Vein endothelial cell (primary cell): ENCODE results near the gene C22orf15. TPM values are rescaled to one million over a fixed set of nuclear protein-coding genes. Genes with fewer than 3 reads are reported as not detected.

Source experiments
- total RNA-seq: library from RNA; depleted of rRNA; stranded (reverse); fragments of >200 nt; gene quantifications from 2 replicates; pipeline ENCODE4 v1.2.3, GENCODE V29; 2012

C22orf15 gene, protein sequence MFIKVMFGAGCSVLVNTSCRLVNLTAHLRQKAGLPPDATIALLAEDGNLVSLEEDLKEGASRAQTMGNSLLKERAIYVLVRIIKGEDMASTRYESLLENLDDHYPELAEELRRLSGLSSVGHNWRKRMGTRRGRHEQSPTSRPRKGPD
- total RNA-seq = 0.98 TPM in 1 of 2 replicates, not detected in the other

DNA sequence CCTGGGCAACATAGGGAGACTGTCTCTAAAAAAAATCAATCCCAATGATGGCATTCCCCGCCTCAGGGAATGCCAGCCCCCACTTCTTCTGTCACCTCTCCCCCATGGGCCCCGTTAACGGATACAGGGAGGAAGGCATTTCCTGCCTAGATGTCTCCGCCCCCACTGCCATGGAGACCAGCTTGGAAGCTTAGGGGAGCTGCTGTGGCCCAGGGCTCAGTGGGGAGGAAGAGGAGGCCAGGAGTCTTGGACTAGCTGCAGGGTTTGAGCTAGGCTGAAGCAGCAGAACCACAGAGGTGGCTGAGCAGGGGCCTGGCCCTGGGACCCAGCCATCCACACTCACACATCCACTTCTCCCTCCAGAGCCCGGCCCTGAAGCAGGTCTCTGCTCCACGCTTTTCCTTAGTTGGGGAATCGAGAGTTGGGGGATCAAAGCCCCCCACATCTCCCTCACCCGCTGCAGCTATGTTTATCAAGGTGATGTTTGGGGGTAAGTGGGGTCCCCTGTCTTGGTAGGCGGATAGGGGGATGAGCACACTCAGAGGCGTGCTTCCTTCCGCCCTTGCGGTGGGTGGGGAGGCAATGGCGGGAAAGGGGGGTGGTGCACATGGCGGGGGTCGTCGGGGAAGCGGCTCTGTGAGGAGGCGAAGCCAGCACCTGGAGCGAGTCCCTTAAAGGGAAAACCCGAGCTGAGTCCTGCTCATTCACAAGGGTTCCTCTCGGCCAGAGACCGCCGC is at the start of gene C22orf15:
Gene C22orf15 (plus strand): TSS at position 149 of the 737 bp plus-strand sequence. CDS start 317 bp downstream, at position 466.

GRCh38 chr22:23750714-23751440 is 11.9 kb upstream of the C22orf15 start, which contains the start of gene ZNF70:
TSS of gene ZNF70 (minus strand) at chr22:23751112. CDS start at chr22:23745140, 5,972 bp downstream.

GRCh38 chr22:23754220-23754919 is 8.4 kb upstream of the C22orf15 start, which contains the start of gene VPREB3:
TSS of gene VPREB3 (minus strand) at chr22:23754425. CDS start at chr22:23754363, 62 bp downstream.

DNA sequence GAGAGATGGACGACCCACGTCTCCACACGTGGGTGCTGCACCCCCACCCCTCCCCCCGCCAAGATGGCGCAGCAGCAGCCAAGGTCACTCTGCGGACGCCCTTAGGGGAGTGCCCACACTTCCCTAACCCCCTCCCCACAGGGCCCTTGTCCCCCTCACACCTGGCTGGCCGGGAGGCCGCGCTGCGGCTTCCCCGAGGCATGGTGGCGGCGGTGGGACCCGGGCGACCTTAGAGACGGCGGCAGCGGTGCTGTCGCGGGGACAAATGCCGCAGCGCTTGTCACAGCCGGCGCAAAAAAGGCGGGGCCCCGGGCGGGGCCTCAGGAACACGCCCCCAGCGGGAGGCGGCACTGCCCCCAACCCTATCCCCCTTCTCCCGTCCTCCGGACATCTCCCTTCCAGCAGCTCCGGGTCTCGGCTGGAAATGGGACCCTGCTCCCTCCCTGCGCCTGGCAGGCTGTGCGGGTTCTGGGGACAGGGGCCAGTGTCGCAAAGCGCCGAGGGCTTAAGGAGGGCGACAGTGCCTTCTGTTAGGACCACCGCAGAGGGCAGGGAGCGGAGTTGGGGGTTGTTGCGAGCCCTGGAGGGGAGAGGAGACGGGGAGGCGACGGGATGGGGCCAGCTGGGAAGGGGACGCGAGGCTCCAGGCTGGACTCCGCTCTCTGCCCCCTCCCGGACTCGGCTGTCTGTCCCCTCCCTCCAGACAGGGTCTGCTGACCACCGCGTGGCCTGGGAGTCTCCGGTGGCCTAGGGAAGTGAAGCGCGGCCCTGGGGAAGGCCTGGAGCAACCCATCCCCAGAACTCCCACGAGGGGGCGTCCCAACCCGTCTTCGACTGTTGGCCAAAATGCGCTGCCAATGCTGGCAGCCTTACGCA is 5.1 kb downstream of the C22orf15 start, which contains the start of gene CHCHD10:
Gene CHCHD10 (minus strand): TSS at position 300 of the 876 bp plus-strand sequence. CDS start 98 bp downstream, at position 202.

DNA sequence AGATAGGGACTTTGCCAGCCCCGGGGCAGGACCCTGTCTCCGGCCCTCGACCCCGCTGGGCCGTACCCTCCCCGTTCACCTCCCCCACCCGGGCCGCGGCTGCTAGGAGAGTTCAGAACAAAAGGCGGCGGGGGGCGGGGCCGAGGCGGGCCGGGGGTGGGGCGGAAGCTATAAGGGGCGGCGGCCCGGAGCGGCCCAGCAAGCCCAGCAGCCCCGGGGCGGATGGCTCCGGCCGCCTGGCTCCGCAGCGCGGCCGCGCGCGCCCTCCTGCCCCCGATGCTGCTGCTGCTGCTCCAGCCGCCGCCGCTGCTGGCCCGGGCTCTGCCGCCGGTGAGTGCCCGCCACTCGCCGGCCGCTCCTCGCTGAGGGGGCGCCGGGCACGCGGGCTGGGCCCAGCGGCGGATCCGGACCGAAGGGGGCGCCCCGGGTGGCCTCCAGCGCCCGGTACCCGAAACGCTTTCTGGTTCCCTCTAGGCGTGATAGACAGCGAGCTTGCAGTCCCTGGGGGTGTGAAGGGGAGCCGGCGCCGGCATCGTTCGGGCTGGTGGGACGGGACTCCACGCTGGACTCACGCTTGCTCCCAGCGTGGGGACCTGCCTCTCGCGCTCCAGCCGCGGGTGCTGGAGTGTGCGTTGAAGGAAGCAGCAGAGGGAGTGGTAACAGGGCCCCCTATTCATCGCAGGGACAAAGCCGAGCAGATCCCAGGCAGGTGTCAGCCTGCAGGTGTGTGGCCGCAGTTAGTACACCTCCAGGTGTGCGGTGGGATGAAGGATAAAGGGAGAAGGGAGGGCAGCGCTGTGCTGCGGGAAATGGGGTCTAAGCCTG is 10.1 kb downstream of the C22orf15 start, which contains the start of gene MMP11:
Gene MMP11 (plus strand): TSS at position 201 of the 825 bp plus-strand sequence. CDS start 22 bp downstream, at position 223.

DNA sequence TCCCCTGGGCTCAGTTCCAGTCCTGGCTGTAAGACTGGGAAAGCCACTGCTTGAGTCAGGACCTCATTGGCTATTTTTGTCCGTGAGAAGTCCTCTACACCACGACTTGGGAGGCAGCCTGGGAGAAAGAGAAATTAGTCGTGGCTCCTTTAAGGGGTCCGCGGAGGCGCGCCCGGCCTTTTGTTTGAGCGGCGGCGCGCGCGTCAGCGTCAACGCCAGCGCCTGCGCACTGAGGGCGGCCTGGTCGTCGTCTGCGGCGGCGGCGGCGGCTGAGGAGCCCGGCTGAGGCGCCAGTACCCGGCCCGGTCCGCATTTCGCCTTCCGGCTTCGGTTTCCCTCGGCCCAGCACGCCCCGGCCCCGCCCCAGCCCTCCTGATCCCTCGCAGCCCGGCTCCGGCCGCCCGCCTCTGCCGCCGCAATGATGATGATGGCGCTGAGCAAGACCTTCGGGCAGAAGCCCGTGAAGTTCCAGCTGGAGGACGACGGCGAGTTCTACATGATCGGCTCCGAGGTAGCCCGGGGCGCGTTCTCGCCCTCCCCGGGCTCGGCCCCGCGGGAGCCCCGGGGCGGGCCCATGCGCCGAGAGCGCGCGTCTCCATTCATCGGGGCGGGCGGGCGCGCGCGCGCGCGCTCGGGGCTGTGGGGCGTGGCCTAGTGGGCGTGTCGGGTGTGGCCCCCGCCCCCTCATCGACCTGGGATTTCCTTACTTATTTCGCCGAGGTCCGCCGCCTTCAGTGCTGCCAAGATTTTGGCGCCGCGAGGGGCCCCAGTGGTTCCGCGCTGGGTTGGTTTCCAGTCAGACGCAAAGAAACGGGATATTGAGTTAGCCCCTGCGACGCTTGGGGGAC is 24.2 kb downstream of the C22orf15 start, which contains the start of gene SMARCB1:
Gene SMARCB1 (plus strand): TSS at position 215 of the 848 bp plus-strand sequence. CDS start 204 bp downstream, at position 419.

Other genes with a start within 250 kb of the C22orf15 start
- not detected in 2 replicates for gene IGLL1, start 182.7 kb upstream of the C22orf15 start, total RNA-seq
- gene DRICH1, start 130.7 kb upstream of the C22orf15 start, total RNA-seq = not detected in 2 replicates
- gene RGL4, start 72.0 kb upstream of the C22orf15 start, total RNA-seq = not detected in 2 replicates
- gene ZNF70, start 11.9 kb upstream of the C22orf15 start, total RNA-seq = 5.7 and 7.2 TPM in 2 replicates
- gene VPREB3, start 8.6 kb upstream of the C22orf15 start, total RNA-seq = not detected in 2 replicates
- 1.6 and 4.2 TPM in 2 replicates for gene CHCHD10, start 5.0 kb downstream of the C22orf15 start, total RNA-seq
- gene MMP11, start 9.9 kb downstream of the C22orf15 start, total RNA-seq = 8.4 and 13.7 TPM in 2 replicates
- gene SMARCB1, start 24.0 kb downstream of the C22orf15 start, total RNA-seq = 71.2 and 89.6 TPM in 2 replicates
- gene DERL3, start 76.0 kb downstream of the C22orf15 start, total RNA-seq = 0.33 TPM in 1 of 2 replicates, not detected in the other
- 7.5 and 8.2 TPM in 2 replicates for gene SLC2A11, start 94.9 kb downstream of the C22orf15 start, total RNA-seq
- gene MIF, start 131.4 kb downstream of the C22orf15 start, total RNA-seq = 196 and 293 TPM in 2 replicates
- 4.2 and 8.8 TPM in 2 replicates for gene GSTT2B, start 198.2 kb downstream of the C22orf15 start, total RNA-seq
- gene DDTL, start 203.9 kb downstream of the C22orf15 start, total RNA-seq = 1.2 and 1.3 TPM in 2 replicates
- gene DDT, start 211.5 kb downstream of the C22orf15 start, total RNA-seq = 78.6 and 106 TPM in 2 replicates
- 1.7 TPM in 1 of 2 replicates, not detected in the other for gene GSTT2, start 217.1 kb downstream of the C22orf15 start, total RNA-seq
- not detected in 2 replicates for gene GSTT4, start 242.5 kb downstream of the C22orf15 start, total RNA-seq
- gene CABIN1, start 248.3 kb downstream of the C22orf15 start, total RNA-seq = 43.3 and 52.6 TPM in 2 replicates